Mesothelial cell of epicardium (in vitro differentiated cells): ENCODE measurements around the gene GLMN. TPM values are rescaled to one million over a fixed set of nuclear protein-coding genes. Genes with fewer than 3 reads are reported as not detected.
A peak's percentile ranks its signal among the peaks of the same experiment; 100 is the strongest.

Source experiments
- DNase-seq, 2 experiments: peaks; one replicate each; pipeline ENCODE4 v3.0.0; 2021; ENCODE audit warnings: low spot score in 2 of 2; ENCODE audit not compliant: unreplicated experiment in 2 of 2
- H3K27ac Mint-ChIP-seq: 2 replicates; pipeline ENCODE4 v1.8.0; 2021; ENCODE audit warnings: mixed read lengths
- H3K27me3 Mint-ChIP-seq: 2 replicates; pipeline ENCODE4 v1.8.0; 2021; ENCODE audit warnings: low read depth, mixed read lengths
- H3K36me3 Mint-ChIP-seq: 2 replicates; pipeline ENCODE4 v1.8.0; 2021; ENCODE audit warnings: mixed read lengths
- H3K4me1 Mint-ChIP-seq: 2 replicates; pipeline ENCODE4 v1.8.0; 2021; ENCODE audit warnings: mixed read lengths
- H3K4me3 Mint-ChIP-seq: 2 replicates; pipeline ENCODE4 v1.8.0; 2021; ENCODE audit warnings: mild to moderate bottlenecking, moderate library complexity, mixed read lengths
- H3K9me3 Mint-ChIP-seq: 2 replicates; pipeline ENCODE4 v1.8.0; 2021; ENCODE audit warnings: mixed read lengths
- CTCF ChIP-seq: fragments of 200-600 bp; sonication (generic); IDR thresholded peaks from one replicate; pipeline ENCODE4 v1.5.0; 2021; ENCODE audit warnings: antibody characterized with exemption; ENCODE audit not compliant: unreplicated experiment
- total RNA-seq: library from RNA; stranded (reverse); gene quantifications from 3 replicates; pipeline ENCODE4 v1.2.1, GENCODE V29; 2021

Gene GLMN, protein sequence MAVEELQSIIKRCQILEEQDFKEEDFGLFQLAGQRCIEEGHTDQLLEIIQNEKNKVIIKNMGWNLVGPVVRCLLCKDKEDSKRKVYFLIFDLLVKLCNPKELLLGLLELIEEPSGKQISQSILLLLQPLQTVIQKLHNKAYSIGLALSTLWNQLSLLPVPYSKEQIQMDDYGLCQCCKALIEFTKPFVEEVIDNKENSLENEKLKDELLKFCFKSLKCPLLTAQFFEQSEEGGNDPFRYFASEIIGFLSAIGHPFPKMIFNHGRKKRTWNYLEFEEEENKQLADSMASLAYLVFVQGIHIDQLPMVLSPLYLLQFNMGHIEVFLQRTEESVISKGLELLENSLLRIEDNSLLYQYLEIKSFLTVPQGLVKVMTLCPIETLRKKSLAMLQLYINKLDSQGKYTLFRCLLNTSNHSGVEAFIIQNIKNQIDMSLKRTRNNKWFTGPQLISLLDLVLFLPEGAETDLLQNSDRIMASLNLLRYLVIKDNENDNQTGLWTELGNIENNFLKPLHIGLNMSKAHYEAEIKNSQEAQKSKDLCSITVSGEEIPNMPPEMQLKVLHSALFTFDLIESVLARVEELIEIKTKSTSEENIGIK
- 22.0 to 25.3 TPM (median 22.7 TPM) in 3 replicates for total RNA-seq

- no peak for TF ChIP-seq CTCF
- H3K36me3 Mint-ChIP-seq, result peaks cover 18% of the 10 kb centered on the region
- H3K4me1 Mint-ChIP-seq, result peaks cover 24% of the 10 kb centered on the region
- H3K9me3 Mint-ChIP-seq, result peaks cover under 1% of the 10 kb centered on the region
- peak within 1 kb of the TSS; percentile 95 for H3K4me3 Mint-ChIP-seq
- peak within 1 kb of the TSS; percentile 99 for H3K27ac Mint-ChIP-seq
- H3K27me3 Mint-ChIP-seq, result no peaks in the 10 kb centered on the region
- peak; percentile 64 to 81 for DNase-seq
Measured at GRCh38 chr1:92298573-92299476, at the start of gene GLMN, which contains the start of gene RPAP2. GLMN (minus strand) TSS chr1:92298987; CDS start chr1:92297999, 988 bp downstream. RPAP2 (plus strand) TSS chr1:92299059; CDS start chr1:92299074, 15 bp downstream.

GRCh38 chr1:92346866-92347640 lies 48.3 kb upstream of the GLMN start:
- Mint-ChIP-seq H3K4me3 (no peak overlapping the region), H3K9me3 (peaks cover 7% of the 10 kb centered on the region), H3K27ac (no peak overlapping the region), H3K4me1 (no peaks in the 10 kb centered on the region), H3K27me3 (no peaks in the 10 kb centered on the region), H3K36me3 (peaks cover 36% of the 10 kb centered on the region)
- TF ChIP-seq CTCF, result no peak
- no peak for DNase-seq

DNA sequence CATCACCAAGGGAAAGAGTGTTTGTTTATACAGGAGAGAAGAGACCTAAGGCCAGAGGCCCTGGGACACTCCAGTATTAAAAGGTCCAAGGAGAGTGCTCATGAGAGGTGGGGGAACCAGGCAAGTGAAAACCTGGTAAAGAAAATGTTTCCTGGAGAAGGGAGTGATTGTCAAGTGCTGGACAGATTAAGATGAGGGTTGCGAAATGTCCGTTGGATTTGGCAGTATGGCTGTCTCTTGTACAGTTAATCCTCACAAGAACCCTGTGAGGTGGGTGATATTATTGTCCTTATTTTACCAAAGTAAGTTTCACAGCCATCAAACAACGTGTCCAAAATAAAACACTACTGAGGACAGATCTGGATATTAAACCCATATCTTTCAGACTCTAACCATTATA lies 44.3 kb upstream of the GLMN start:
- H3K4me1 Mint-ChIP-seq, result no peaks in the 10 kb centered on the region
- H3K36me3 Mint-ChIP-seq, result peaks cover 27% of the 10 kb centered on the region
- no peak overlapping the region for H3K4me3 Mint-ChIP-seq
- H3K9me3 Mint-ChIP-seq, result no peaks in the 10 kb centered on the region
- DNase-seq, result no peak
- H3K27me3 Mint-ChIP-seq, result no peaks in the 10 kb centered on the region
- H3K27ac Mint-ChIP-seq, result no peak overlapping the region
- TF ChIP-seq CTCF, result no peak

GRCh38 chr1:92342401-92342800 lies 43.6 kb upstream of the GLMN start:
- DNase-seq, result no peak
- TF ChIP-seq CTCF, result no peak
- H3K4me1 Mint-ChIP-seq, result no peaks in the 10 kb centered on the region
- no peaks in the 10 kb centered on the region for H3K27me3 Mint-ChIP-seq
- no peaks in the 10 kb centered on the region for H3K9me3 Mint-ChIP-seq
- H3K4me3 Mint-ChIP-seq, result no peak overlapping the region
- H3K27ac Mint-ChIP-seq, result no peak overlapping the region
- peaks cover 25% of the 10 kb centered on the region for H3K36me3 Mint-ChIP-seq

DNA sequence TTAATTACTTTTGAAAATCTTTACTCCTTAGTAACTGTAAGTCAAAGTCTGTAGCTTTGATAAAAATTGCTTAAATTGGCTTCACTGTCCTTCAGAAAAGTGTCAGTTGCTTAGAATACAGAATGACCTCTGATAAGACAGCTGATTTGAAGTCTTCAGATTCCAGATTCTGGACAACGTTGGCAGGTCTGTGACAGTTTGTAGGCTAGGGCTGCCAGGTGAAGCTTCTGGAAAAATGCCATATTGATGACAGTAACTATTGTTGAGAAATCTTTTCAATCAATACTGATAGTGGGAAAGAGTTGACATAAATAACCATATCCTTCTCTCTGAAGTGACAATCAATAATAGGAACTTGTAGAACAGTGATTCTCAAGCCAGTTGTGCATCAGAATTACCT lies 41.4 kb upstream of the GLMN start:
- Mint-ChIP-seq H3K9me3 (no peaks in the 10 kb centered on the region), H3K27me3 (no peaks in the 10 kb centered on the region), H3K27ac (no peak overlapping the region), H3K36me3 (peaks cover 21% of the 10 kb centered on the region), H3K4me3 (no peak overlapping the region), H3K4me1 (no peaks in the 10 kb centered on the region)
- DNase-seq, result no peak
- no peak for TF ChIP-seq CTCF
